Epithelial cell of proximal tubule (primary cell): ENCODE data around the gene RHOB. TPM values are rescaled to one million over a fixed set of nuclear protein-coding genes. Genes with fewer than 3 reads are reported as not detected.

Experiments used
- DNase-seq: peaks from one replicate; pipeline ENCODE4 v3.0.0-alpha.2; 2011; ENCODE audit warnings: low read depth
- H3K4me3 ChIP-seq: 2 replicates; pipeline ENCODE4 v1.5.1; 2011; ENCODE audit warnings: low read depth, mild to moderate bottlenecking, low read length
- total RNA-seq: library from RNA; depleted of rRNA; stranded (reverse); fragments of >200 nt; gene quantifications from 2 replicates; pipeline ENCODE4 v1.2.3, GENCODE V29; 2015
- TF ChIP-seq, protein P1 (sequence below): conservative IDR thresholded peaks from 2 replicates; pipeline ENCODE4 v1.5.1; 2012; ENCODE audit warnings: low read depth, mild to moderate bottlenecking, low read length

The RHOB gene
- total RNA-seq, 1 donor from 2014 or later: 160 TPM

DNA sequence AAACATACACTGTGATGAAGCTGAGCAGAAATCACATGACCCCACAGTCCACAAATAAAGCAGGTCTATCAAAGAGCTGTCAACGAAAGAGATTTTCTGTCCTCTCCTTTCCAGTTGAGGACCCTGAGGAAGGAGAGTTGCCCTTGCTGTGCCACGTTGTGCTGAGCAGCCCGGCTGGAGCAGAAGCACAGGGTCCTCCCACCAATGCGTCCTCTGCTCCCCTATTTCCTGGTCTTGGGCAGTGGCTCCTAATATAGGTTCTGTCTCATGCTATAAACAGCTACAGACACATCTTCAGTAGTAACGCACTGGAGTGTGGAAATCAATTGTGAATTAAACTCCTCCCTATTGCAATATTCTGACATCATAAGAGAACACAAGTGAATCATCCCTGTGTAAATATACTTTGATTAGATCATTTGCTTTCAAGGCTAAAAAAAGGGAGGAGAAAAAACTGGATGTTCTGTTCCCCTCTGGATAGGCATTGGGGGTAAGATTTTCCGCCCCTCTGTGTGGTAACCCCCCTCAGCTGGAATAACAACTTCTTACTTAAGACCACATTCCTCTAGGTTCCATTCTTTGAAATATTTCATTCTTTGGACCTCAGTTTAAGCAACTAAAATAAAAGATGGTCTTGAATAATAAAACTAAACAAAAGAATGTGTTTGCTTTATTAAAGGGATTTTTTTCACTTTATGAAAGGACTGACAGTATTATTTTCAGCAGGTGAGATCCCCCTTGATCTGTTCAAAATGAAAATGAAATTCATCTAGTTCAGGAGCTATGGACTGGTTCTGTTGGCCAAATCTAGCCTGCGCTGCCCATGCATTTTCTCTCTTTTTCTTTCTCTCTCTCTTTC, 8.3 kb upstream of the RHOB start:
- DNase-seq: no peak
- H3K4me3 ChIP-seq: no peak overlapping the region
- TF ChIP-seq, protein P1, sequence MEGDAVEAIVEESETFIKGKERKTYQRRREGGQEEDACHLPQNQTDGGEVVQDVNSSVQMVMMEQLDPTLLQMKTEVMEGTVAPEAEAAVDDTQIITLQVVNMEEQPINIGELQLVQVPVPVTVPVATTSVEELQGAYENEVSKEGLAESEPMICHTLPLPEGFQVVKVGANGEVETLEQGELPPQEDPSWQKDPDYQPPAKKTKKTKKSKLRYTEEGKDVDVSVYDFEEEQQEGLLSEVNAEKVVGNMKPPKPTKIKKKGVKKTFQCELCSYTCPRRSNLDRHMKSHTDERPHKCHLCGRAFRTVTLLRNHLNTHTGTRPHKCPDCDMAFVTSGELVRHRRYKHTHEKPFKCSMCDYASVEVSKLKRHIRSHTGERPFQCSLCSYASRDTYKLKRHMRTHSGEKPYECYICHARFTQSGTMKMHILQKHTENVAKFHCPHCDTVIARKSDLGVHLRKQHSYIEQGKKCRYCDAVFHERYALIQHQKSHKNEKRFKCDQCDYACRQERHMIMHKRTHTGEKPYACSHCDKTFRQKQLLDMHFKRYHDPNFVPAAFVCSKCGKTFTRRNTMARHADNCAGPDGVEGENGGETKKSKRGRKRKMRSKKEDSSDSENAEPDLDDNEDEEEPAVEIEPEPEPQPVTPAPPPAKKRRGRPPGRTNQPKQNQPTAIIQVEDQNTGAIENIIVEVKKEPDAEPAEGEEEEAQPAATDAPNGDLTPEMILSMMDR: no peak

GRCh38 chr2:20439193-20439475, 7.7 kb upstream of the RHOB start:
- TF ChIP-seq, protein P1: no peak
- no peak for DNase-seq
- no peak overlapping the region for H3K4me3 ChIP-seq

DNA sequence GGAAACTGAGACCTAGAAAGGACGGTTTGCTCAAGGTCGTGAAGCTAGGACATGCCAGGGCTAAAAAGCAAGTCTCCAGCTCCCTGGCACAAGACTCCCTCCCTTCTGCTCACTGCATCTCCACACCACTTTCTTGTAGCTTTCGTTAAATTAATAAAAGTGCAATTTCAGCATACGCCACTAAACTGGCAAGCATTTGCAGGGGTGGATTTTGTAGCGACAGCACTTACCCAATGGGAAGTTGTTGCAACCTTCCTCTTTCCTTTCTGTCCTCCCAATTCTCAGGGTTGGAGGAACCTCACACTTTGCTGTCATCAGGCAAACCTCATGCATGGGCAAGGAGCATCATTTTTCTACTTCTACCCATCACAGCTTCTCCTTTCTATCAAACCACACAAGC, 7.4 kb upstream of the RHOB start:
- TF ChIP-seq, protein P1: no peak
- DNase-seq: no peak
- no peak overlapping the region for H3K4me3 ChIP-seq

- DNase-seq: no peak
- TF ChIP-seq, protein P1: no peak
- H3K4me3 ChIP-seq: no peak overlapping the region
These were observed 6.8 kb upstream of the RHOB start for GRCh38 chr2:20440001-20440560.

GRCh38 chr2:20443276-20443920, 3.5 kb upstream of the RHOB start:
- H3K4me3 ChIP-seq: peak overlapping the region; percentile 11
- DNase-seq: peak; percentile 93

GRCh38 chr2:20444101-20444992, 2.5 kb upstream of the RHOB start:
- DNase-seq: no peak
- TF ChIP-seq, protein P1: no peak
- H3K4me3 ChIP-seq: no peak overlapping the region

More at GRCh38 chr2:20443276-20443920, 3.5 kb upstream of the RHOB start:
- TF ChIP-seq, protein P1: peak; percentile 57
